NCI-H128 (cell line): ENCODE measurements around the gene MAN1B1.

Experiments used
- DNase-seq: peaks from one replicate; lab custom pipeline; 2025; ENCODE audit not compliant: unreplicated experiment; lab: John Stamatoyannopoulos, UW

Gene MAN1B1

DNA sequence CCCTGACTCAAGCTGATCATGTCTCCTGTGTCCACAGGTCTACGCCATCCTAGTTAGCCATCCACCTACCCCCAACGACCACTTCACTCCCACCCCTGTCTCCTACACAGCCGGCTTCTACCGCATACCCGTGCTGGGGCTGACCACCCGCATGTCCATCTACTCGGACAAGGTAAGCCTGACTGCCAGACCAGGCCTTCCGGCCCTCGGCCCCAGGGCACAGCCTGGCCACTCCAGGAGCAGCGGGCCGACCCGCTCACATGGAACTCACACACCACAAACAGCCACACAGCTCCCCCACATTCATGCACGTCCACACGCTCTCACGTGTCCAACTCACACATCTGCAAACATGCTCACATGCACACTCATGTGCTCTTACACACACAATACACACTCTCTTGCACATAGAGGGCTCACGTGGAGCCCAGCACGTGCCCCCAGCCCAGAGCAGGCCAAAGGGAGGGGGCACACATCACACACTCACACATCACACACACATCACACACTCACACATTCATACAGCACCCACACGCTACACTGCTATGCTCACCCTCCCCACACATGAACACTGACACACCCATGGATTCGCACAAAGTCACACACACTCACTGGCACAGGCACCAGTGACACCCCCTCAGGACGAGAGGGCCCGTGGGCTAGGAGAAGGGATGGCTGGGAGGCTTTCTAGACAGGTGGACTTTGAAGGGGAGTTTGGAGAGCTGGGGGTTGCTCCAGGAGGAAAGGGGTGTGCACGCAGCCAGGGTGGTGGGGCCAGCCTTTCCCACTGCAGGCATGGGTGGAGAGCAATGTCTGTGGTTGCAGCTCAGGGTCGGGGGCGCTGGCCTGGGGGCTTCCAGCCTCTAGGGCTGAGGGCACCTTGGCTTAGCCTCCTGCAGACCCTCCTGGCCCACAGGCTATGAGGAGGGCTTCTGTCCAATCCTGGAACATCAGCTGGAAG lies 55.5 kb downstream of the MAN1B1 start:
- DNase-seq: no peak

- DNase-seq: no peak
Observed at GRCh38 chr9:137143459-137143858, 56.7 kb downstream of the MAN1B1 start.

DNA sequence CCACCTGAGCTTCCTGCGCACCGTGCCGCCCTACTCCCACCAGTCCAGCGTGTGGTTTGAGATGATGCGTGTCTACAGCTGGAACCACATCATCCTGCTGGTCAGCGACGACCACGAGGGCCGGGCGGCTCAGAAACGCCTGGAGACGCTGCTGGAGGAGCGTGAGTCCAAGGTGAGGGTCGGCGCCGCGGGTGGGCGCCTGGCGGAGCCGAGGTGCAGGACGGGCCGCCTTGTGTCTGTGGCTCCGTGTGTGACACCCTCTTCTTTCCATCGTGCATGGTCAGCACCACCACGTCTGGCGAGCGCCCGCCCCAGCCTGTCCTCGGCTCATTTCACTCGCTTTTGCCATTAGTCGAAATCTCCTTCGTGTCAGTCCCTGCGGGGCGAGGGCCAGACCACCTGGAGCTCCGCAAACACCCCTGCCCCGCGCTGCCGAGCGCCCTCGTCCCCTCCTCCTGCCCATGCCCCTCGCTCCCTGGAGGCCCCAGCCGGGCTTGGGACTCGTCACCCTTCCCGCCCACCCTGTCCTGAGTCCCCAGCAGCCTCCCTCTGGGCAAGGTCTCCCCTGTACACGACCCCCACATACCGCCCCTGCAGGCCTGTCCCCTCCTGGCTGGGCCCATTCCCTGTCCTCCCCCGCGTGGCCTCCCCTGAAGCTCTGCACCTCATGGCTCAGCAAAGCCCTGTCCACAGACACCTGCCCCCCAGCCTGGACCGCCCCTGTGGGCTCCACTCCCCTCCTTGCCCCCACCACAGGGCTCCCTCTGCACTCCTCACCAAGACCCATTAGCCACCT lies 59.1 kb downstream of the MAN1B1 start:
- no peak for DNase-seq

DNA sequence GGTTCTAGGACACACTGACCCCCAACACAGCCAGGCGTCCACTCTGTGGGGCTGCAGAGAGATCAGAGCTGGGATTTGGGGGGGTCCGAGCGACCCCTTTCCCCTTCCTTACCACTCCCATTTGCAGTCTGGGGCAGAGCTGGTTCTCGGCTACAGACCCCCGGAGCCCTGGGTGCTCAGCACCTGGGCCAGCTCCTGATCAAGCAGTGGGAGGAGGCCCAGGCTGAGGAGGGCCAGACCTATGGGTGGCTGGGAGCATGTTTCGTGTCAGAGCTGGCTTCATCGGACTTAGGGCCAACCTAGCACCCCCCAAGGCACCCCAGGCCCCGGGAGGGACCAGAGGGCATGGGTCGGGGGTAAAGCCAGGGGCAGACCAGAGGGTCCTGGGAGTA lies 59.7 kb downstream of the MAN1B1 start:
- DNase-seq: no peak

GRCh38 chr9:137147091-137147792 lies 60.5 kb downstream of the MAN1B1 start:
- no peak for DNase-seq

DNA sequence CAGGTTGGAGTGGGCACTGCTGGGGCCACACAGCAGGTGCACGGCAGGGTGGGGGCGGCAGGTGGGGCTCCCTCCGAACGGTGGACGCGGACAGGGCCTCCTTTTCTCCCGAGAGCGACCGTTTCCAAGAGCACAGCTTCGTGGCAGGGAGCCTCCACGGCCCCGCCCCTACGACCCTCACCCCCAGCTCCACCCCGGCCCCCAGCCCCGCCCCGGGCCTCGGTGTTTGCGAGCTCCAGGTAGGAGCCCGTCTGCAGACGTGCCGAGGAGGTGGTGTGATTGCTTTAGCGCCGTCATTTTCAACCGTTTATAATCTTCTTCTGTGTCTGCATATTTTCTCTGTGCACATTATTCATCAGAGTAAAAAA lies 61.0 kb downstream of the MAN1B1 start:
- no peak for DNase-seq

DNA sequence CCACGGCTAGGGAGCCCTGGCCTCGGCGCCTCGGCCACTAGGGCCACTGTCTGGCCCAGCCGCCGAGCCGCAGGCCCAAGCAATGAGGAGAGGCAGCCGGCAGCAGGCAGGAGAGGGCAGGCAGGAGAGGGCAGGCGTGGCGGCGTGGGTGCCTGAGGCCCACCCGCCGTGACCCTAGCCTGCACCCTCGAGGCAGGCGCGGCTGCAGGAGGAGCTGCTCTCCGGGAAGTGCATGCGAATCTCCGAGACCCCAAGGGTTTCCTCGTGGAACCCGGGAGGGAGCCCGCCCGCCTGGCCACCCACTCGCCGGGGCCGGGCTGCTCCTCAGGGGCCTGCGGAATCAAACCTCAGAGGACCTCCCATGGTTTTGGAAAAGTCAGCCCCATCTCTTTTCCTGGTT lies 61.5 kb downstream of the MAN1B1 start:
- no peak for DNase-seq

DNA sequence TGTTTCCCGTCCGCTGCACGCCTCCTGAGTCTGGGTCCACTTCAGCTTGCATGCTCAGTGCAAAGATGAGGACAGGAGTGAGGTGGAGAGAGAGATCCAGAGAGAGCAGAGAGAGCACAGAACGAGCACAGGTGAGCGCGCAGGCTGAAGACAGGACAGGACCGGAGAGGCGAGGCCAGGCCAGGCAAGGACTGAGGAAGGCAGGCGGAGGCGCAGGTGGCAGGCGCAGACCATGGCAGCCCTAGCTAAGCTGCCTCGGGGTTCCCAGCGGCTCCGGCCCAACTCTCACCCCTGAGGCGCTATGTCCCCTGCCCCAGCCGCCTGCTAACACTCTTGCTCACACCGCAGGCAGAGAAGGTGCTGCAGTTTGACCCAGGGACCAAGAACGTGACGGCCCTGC lies 61.9 kb downstream of the MAN1B1 start:
- DNase-seq: no peak

- no peak for DNase-seq
Observed at GRCh38 chr9:137149363-137149762, 62.6 kb downstream of the MAN1B1 start.

GRCh38 chr9:137149942-137150616 lies 63.3 kb downstream of the MAN1B1 start:
- DNase-seq: no peak

DNA sequence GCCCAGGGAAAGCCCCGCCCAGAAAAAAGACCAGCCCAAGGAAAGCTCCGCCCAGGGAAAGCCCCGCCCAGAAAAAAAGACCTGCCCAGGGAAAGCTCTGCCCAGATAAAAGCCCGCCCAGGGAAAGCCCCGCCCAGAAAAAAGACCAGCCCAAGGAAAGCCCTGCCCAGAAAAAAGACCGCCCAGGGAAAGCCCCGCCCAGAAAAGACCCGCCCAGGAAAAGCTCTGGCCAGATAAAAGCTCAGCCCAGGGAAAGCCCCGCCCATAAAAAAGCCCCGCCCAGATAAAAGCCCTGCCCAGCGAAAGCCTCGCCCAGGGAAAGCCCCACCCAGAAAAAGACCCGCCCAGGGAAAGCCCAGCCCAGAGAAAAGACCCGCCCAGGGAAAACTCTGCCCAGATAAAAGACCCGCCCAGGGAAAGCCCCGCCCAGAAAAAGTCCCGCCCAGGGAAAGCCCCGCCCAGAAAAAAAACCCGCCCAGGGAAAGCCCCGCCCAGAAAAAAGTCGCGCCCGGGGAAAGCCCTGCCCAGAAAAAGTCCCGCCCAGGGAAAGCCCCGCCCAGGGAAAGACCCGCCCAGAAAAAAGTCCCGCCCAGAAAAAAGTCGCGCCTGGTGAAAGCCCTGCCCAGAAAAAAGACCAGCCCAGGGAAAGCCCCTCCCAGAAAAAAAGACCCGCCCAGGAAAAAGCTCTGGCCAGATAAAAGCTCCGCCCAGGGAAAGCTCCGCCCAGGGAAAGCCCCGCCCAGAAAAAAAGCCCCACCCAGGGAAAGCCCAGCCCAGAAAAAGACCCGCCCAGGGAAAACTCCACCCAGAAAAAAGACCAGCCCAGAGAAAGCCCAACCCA lies 64.1 kb downstream of the MAN1B1 start:
- no peak for DNase-seq

DNA sequence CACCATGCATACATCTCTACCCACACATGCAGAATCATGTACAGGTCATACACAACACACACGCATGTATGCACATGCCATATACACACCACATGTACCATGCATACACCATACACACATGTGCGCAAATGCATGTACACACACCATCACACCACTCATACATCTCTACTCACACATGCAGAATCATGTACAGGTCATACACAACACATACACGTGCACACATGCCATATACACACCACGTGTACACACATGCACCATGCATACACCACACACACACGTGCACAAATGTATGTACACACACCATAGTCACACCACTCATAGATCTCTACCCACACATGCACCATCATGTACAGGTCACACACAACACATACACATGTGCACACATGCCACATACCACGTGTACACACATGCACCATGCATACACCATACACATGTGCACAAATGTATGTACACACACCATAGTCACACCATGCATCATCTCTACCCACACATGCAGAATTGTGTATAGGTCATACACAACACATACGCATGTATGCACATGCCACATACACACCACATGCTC lies 66.1 kb downstream of the MAN1B1 start:
- no peak for DNase-seq

GRCh38 chr9:137156567-137157375 lies 70.0 kb downstream of the MAN1B1 start:
- no peak for DNase-seq

- DNase-seq: no peak
Observed at GRCh38 chr9:137157618-137158415, 71.0 kb downstream of the MAN1B1 start.

GRCh38 chr9:137158625-137159024 lies 71.8 kb downstream of the MAN1B1 start:
- no peak for DNase-seq
